Stimulated activated CD4-positive, alpha-beta T cell treated with anti-CD3 and anti-CD28 coated beads, Interleukin-12 subunit alpha, Interleukin-12 subunit beta, amount 100 ng/mL, for 4 hours (primary cell): ENCODE measurements around the gene BLOC1S1.

ENCODE experiments used
- DNase-seq: peaks from one replicate; pipeline ENCODE4 v3.0.0-alpha.2; 2020

Gene BLOC1S1

DNA sequence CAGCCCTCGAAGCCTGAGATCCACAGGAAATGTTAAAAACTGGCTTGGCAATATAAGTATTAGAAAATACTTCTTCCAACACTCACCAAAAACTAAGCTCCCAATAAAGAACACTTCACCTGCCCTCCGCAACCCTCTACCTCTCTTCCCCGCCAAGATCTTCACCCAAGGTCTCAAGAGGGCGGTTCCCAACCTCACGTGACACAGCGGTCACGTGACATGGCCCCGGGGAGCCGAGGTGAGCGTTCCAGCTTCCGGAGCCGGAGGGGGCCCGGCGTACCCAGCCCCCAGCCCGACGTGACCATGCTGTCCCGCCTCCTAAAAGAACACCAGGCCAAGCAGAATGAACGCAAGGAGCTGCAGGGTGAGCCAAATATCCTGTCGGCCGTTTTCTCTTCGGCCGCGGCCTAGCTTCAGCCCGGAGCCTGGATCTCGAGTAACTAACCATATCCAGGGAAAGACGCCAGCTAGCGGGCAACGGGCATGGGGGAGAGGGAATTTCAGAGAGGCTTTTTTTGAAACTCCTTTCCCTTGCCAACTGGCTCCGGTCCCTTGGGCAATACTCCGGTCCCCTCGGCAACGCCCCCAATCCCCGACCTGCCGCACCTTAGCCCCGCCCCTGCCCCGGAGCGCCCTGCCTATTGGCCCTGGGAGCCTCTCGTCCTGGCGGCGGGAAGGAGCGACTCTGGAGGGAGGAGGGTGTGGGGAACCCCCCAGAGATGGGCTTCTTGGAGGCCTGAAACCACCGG lies at the start of gene BLOC1S1:
TSS of gene BLOC1S1 (plus strand) at position 214 of the 749 bp plus-strand sequence. CDS start at position 220, 6 bp downstream.
- DNase-seq: peak; percentile 95

DNA sequence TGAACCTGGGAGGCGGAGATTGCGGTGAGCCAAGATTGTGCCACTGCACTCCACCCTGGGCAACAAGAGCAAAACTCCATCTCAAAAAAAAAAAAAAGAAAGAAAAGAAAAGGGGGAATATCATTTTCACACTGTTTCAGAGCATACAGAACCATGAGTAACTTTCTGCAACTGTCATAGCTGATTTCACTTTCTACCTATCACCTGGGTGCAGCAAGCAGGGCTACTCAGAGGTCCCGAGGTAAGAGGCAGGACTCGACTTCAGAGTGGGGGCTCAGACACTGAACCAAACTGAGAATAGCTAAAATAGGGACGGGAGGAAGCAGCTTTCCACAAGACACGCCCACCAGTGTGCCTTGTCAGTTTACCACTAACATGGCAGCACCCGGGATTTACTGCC lies 49.3 kb upstream of the BLOC1S1 start:
- DNase-seq: no peak

GRCh38 chr12:55670276-55670675 lies 45.6 kb upstream of the BLOC1S1 start:
- DNase-seq: no peak

DNA sequence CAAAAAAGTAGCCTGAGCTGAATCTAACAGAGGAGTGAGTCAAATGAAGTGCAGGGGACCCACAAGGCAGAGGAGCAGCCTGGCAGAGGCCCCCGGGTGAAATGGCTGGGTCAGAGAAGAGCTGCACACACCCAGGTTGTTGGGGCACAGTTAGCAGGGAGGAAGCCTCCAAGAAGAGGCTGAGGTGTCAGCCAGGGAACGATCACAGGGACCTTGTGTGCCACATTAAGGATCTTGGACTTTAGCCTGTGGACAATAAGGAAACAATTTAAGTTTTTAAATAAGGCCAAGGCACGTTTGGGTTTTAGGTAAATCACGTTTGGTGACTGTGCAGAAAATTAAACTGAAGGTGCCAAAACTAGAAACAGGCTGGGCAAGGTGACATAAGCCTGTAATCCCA lies 44.1 kb upstream of the BLOC1S1 start:
- DNase-seq: no peak

- no peak for DNase-seq
Measured at GRCh38 chr12:55673638-55674037, 42.2 kb upstream of the BLOC1S1 start.

DNA sequence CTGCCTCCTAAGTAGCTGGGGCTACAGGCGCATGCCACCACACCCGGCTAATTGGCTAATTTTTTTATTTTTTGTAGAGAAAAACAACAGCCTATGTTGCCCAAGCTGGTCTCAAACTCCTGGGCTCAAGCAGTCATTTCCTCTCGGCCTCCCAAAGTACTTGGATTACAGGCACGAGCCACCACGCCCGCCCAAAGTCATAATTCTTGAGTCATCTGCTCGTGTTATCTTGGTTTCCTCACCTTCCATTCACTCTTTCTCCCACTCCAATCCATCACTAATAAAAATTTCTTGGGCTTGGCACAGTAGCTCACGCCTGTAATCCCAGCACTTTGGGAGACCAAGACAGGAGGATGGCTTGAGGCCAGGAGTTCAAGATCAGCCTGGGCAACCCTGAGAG lies 40.2 kb upstream of the BLOC1S1 start:
- no peak for DNase-seq

GRCh38 chr12:55676707-55677106 lies 39.1 kb upstream of the BLOC1S1 start:
- no peak for DNase-seq

DNA sequence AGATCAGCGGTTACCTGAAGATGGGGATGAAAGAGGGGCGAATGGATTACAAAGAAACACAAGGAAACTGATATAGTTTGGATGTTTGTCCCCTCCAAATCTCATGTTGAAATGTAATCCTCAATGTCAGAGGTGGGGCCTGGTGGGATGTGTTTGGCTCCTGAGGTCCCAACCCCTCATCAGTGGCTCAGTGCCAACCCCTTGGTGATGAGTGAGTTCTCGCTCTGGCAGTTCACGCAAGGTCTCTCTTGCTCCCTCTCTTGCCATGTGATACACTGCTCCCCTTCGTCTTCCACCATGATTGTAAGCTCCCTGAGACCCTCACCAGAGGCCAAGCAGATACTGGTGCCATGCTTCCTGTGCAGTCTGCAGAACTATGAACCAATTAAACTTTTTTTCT lies 36.2 kb upstream of the BLOC1S1 start:
- DNase-seq: no peak

DNA sequence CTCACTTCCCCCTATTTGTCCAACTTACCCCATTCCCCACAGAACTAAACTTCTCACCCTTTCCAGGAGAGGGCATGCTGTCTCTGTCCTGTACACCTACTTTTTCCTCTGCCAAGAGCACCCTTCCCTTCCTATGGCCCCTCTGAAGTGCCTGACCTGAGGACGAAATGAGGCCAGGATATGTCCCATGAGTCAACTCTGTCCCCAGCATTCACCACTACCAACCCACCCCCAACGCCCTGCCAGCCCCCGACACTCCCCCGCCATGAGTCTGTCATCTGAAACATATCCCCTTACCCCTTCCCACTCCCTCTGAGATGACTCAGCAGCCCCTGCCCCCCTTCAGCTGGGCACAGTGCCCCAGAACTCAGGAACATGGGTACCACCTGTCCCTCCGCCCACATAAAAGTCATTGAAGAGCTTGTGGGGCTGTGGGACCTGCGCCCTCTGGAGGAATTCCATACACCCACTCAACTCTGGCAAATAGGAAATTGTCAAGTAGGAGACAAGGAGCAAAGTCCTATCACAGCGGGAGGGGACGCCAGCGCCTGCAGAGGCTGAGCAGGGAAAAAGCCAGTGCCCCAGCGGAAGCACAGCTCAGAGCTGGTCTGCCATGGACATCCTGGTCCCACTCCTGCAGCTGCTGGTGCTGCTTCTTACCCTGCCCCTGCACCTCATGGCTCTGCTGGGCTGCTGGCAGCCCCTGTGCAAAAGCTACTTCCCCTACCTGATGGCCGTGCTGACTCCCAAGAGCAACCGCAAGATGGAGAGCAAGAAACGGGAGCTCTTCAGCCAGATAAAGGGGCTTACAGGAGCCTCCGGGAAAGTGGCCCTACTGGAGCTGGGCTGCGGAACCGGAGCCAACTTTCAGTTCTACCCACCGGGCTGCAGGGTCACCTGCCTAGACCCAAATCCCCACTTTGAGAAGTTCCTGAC lies 34.4 kb upstream of the BLOC1S1 start:
- DNase-seq: no peak

DNA sequence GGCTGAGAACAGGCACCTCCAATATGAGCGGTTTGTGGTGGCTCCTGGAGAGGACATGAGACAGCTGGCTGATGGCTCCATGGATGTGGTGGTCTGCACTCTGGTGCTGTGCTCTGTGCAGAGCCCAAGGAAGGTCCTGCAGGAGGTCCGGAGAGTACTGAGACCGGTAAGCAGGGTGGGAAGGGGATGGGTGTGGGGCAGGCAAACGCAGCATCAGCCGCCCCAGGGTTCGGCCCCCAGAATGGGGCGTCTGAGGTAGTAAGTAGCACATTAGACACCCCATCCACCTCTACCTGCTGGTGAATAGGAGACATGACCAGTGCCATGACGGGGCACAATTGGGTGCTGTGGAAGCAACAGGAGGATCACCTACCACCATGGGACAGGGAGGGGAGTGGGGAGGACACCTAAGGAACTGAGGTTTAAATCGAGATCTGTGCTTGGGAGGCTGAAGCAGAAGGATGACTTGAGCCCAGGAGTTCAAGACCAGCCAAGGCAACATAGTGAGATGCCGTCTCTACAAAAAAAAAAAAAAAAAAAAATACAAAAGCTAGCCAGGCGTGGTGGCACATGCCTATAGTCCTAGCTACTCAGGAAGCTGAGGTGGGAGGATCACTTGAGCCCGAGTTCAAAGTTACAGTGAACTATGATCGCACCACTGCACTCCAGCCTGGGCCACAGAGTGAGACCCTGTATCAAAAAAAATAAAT lies 33.6 kb upstream of the BLOC1S1 start:
- DNase-seq: no peak

DNA sequence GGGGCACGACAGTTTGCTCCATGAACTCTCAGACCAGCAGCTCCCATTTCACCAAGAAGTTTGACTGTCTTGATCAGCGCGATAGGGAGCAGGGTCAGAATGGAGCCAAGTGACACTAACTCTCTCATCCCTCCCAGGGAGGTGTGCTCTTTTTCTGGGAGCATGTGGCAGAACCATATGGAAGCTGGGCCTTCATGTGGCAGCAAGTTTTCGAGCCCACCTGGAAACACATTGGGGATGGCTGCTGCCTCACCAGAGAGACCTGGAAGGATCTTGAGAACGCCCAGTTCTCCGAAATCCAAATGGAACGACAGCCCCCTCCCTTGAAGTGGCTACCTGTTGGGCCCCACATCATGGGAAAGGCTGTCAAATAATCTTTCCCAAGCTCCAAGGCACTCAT lies 32.2 kb upstream of the BLOC1S1 start:
- DNase-seq: no peak

GRCh38 chr12:55684761-55685370 lies 31.0 kb upstream of the BLOC1S1 start:
- DNase-seq: no peak

GRCh38 chr12:55685671-55686070 lies 30.2 kb upstream of the BLOC1S1 start:
- no peak for DNase-seq

DNA sequence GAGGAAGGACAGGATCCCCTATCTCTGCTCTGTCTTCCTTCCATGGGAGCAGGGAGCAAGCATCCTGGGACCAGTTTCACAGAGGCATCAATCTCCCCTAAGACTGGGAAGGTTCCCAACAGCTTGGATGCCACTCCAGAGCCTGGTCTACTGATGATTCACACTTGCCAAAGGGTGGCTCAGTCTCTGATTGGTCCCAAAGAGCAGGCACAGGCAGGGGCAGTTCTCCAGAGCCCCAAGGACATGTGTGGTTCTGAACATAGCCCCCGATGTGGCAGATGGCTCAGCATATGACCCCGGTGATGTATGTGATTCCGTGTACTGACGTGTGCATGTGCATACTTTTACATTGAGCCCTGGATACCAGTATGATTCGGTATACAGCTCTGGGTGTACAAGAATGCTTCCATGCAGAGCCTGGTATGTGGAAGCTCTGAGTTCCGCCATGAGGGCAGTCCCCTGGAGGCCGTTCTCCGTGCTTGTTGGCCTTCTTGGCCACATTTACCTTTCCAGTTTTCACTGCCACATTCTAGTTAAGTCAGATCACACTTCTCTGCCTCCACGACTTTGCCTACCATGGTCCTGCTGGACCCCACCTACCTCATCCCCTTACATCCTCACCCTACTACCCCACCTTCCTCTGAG lies 29.4 kb upstream of the BLOC1S1 start:
- DNase-seq: no peak

- no peak for DNase-seq
Measured at GRCh38 chr12:55687746-55688145, 28.1 kb upstream of the BLOC1S1 start.

DNA sequence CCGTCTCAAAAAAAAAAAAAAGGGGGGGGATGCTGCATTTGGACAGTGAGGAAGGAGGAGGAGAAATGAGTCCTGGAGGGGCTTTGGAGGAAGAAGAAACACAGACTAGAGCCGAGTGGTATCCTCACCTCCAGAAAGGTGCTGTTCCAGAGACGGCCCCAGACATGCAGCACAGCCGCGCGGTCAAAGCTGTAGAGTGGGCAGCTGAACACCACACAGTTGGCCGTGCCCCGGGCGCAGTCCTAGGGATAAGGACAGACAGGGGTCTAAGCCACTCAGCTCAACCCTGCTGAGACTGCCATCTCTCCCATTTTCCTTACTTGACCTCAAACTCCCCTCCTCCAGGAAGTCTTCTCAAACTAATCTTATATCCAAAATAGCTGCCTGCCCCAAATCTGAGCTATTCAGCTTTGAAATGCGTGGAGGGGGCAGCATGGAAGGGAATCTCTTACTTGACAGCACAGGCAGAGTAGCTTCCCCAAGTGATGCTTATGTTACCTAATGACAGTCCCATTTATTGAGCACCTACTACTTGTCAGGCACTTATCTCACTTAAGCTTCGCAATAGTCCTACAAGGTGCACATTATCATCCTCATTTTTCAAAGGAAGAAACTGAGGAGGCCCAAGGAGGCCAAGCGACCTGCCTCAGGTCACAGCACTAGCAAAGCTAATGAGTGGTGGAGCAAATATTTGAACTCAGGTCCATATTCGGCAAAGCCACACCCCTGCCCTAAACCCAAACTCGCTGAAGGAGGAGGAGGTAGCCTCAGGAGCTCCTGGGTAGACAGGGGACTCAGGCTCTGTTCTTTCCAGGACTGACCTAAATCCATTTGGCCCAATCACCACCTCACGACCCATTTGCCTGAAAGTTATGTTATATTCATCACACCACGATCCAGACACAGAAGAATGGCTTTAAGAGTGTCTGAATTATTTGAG lies 26.9 kb upstream of the BLOC1S1 start:
- no peak for DNase-seq

GRCh38 chr12:55692631-55693322 lies 23.1 kb upstream of the BLOC1S1 start:
- DNase-seq: no peak

DNA sequence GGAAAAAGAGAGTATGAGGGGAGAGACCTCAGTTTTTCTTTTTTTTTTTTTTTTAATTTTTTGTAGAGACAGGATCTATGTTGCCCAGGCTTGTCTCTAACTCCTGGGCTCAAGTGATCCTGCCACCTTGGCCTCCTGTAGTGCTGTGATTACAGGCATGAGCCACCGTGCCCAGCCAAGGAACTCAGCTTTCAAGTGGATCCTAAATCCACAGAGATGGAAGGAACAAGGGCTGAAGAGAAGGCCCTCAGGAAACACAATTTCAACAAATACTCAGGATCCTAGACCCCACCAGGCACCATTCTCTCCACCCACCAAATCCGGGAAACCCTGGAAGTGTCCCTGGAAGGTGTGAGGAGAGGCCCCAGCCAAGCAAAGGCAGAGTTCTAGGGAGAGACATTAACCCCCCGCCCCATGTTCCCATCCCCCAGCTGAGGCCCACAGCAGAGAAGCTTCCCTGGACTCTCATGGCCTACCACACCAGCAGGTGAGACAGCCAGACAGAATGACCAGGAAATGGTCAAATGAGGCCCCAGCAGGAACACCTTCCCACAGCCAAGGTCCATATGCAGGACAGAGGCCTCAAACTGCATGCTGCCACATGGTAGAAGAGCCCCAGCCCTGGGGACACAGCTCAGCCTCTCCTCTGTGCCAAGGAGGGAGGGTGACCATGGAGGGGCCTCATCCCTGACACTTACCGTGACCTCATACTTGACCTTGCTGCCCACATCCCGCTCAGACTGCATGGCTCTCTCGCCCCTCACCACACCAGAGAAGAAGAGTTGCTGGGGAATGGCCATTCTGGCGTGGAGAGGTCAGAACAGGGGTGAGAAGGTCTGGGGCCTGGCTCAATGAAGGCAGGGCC lies 22.3 kb upstream of the BLOC1S1 start:
- DNase-seq: no peak

GRCh38 chr12:55694188-55694515 lies 21.7 kb upstream of the BLOC1S1 start:
- no peak for DNase-seq

- no peak for DNase-seq
Measured at GRCh38 chr12:55694651-55695050, 21.2 kb upstream of the BLOC1S1 start.
